Renal pelvis (tissue), 4 donors: Measurements from ENCODE around the gene ADD1. TPM values are rescaled to one million over a fixed set of nuclear protein-coding genes. Genes with fewer than 3 reads are reported as not detected.
"Not testable (repeated sequence)": the region's sequence is repeated elsewhere in the genome, so short reads cannot be mapped to it uniquely, and the experiment has no call there.

ENCODE experiments used
- DNase-seq: peaks from one replicate; pipeline ENCODE4 v3.0.0-alpha.2; 2013
- polyA plus RNA-seq, 3 donors: library from polyadenylated mRNA; unstranded; fragments of 120-200 nt; gene quantifications; one replicate each; pipeline ENCODE4 v1.2.1, GENCODE V29; 2013; ENCODE audit not compliant: insufficient read length in 3 of 3

Gene ADD1
- polyA plus RNA-seq, 3 donors, result 261 to 290 (median 281) TPM

- DNase-seq, result no peak
These were observed 99.9 kb downstream of the ADD1 start for GRCh38 chr4:2943364-2944090.

GRCh38 chr4:2944091-2944482, 100.4 kb downstream of the ADD1 start:
- DNase-seq, result no peak

GRCh38 chr4:2944586-2945526, 101.2 kb downstream of the ADD1 start:
- no peak for DNase-seq

GRCh38 chr4:2945619-2946604, 102.3 kb downstream of the ADD1 start:
- DNase-seq, result not testable (repeated sequence)

GRCh38 chr4:2946812-2947600, 103.4 kb downstream of the ADD1 start:
- no peak for DNase-seq

- no peak for DNase-seq
These were observed 104.3 kb downstream of the ADD1 start for GRCh38 chr4:2947926-2948325.

- DNase-seq, result no peak
These were observed 105.5 kb downstream of the ADD1 start for GRCh38 chr4:2948895-2949781.

- no peak for DNase-seq
These were observed 106.1 kb downstream of the ADD1 start for GRCh38 chr4:2949782-2950125.

GRCh38 chr4:2950221-2950989, 106.8 kb downstream of the ADD1 start:
- no peak for DNase-seq

- DNase-seq, result no peak
These were observed 109.9 kb downstream of the ADD1 start for GRCh38 chr4:2953496-2953895.

- DNase-seq, result no peak
These were observed 110.9 kb downstream of the ADD1 start for GRCh38 chr4:2954358-2955185.

- not testable (repeated sequence) for DNase-seq
These were observed 111.8 kb downstream of the ADD1 start for GRCh38 chr4:2955186-2956044.

GRCh38 chr4:2958446-2958845, 114.8 kb downstream of the ADD1 start:
- no peak for DNase-seq

- not testable (repeated sequence) for DNase-seq
These were observed 116.8 kb downstream of the ADD1 start for GRCh38 chr4:2960450-2960849.

GRCh38 chr4:2961421-2961810, 117.8 kb downstream of the ADD1 start:
- DNase-seq, result no peak

- no peak for DNase-seq
These were observed 118.3 kb downstream of the ADD1 start for GRCh38 chr4:2961811-2962441.
